ENCODE data around the gene CFAP251. TPM values are rescaled to one million over a fixed set of nuclear protein-coding genes. Genes with fewer than 3 reads are reported as not detected.

The CFAP251 gene
- total and polyA plus RNA-seq, 2 donors (not counting 3 experiments of a cell fraction or from before 2014, with no cell fraction given) = 3.3 to 4.0 TPM

- Histone ChIP-seq H3K4me1 (ENCODE audit: control insufficient read depth, extremely low read depth, insufficient read depth, low read length) (no peaks in the 10 kb centered on the region), H3K4me3 (replicated peaks in 1 of 3; ENCODE audit: insufficient read depth in 1 of 3, low read depth in 1 of 3, low read length in 3 of 3) (no peak overlapping the region), H2AFZ (ENCODE audit: low read depth, low read length) (no peak overlapping the region), H4K20me1 (replicated peaks; ENCODE audit: control insufficient read depth, extremely low read depth, insufficient read depth, low read length) (no peaks in the 10 kb centered on the region), H3K9ac (replicated peaks; ENCODE audit: extremely low read depth, insufficient read depth, low read length) (no peak overlapping the region), H3K79me2 (ENCODE audit: control insufficient read depth, insufficient read depth, low read length) (no peaks in the 10 kb centered on the region), H3K27me3 (ENCODE audit: control insufficient read depth in 2 of 2, insufficient read depth in 2 of 2, low read length in 2 of 2) (no peaks in the 10 kb centered on the region), H3K9me3 (replicated peaks; ENCODE audit: control insufficient read depth, insufficient read depth, low read length) (no peaks in the 10 kb centered on the region), H3K4me2 (ENCODE audit: insufficient read depth, low read length) (no peak overlapping the region), H3K36me3 (ENCODE audit: control insufficient read depth in 2 of 2, extremely low read depth in 1 of 2, insufficient read depth in 2 of 2, low read length in 2 of 2) (no peaks in the 10 kb centered on the region), H3K9me1 (replicated peaks; ENCODE audit: control insufficient read depth, extremely low read depth, insufficient read depth, low read length) (no peaks in the 10 kb centered on the region), H3K27ac (ENCODE audit: insufficient read depth, low read depth, low read length) (no peak overlapping the region)
- ChIA-PET CTCF (interaction anchor here (1.4 to 2.1 kb wide), 2 partner anchors 74 to 133 kb away, joined by 3 to 10 read pairs; no protein-coding TSS in a partner anchor), POLR2A (no interaction called here)
- intact Hi-C loops (cut with micrococcal nuclease) = no loop called here
- TF ChIP-seq MYC (IDR thresholded peaks at IDR 0.05; ENCODE audit: low read depth, low read length) (no peak), EZH2 (IDR thresholded peaks at IDR 0.05; ENCODE audit: borderline replicate concordance, low read depth, low read length, severe bottlenecking) (no peak), POLR2A (IDR thresholded peaks at IDR 0.05; ENCODE audit: low read depth, low read length) (no peak), POLR2AphosphoS5 (IDR thresholded peaks at IDR 0.05; ENCODE audit: insufficient read depth, low read depth, low read length) (no peak), MAX (IDR thresholded peaks at IDR 0.05; ENCODE audit: insufficient read depth, insufficient read length) (no peak), GATA2 (IDR thresholded peaks at IDR 0.05; ENCODE audit: insufficient read depth, insufficient read length, low read depth, low read length) (no peak), JUN (IDR thresholded peaks at IDR 0.05; ENCODE audit: borderline replicate concordance, insufficient read depth, insufficient read length, low read depth) (no peak), CTCF (IDR thresholded peaks at IDR 0.05; ENCODE audit: extremely low read depth in 1 of 2, insufficient read depth in 1 of 2, low read depth in 1 of 2, low read length in 2 of 2) (no peak), FOS (IDR thresholded peaks at IDR 0.05; ENCODE audit: borderline replicate concordance, insufficient read depth, low read length) (no peak)
- DNase-seq (ENCODE audit: low read depth, low spot score) = no peak
- BruUV-seq (replicated peaks) = no TSS peak
- dilution Hi-C loops (cut with MboI; ENCODE audit: extremely low pct_ligation_motif_present, low sequenced_read_pairs) = no loop called here
- FAIRE-seq = no peak
Measured at GRCh38 chr12:122049827-122050226, 131.4 kb downstream of the CFAP251 start.
